HG03025 (cell line): ENCODE data around the gene CLEC4M.

Source experiments
- ATAC-seq: cut with Tn5 transposase; IDR thresholded peaks from one replicate; pipeline ENCODE4 v1.9.1; 2021; ENCODE audit warnings: mild to moderate bottlenecking, moderate library complexity; ENCODE audit not compliant: unreplicated experiment, low FRiP score

Gene CLEC4M, protein sequence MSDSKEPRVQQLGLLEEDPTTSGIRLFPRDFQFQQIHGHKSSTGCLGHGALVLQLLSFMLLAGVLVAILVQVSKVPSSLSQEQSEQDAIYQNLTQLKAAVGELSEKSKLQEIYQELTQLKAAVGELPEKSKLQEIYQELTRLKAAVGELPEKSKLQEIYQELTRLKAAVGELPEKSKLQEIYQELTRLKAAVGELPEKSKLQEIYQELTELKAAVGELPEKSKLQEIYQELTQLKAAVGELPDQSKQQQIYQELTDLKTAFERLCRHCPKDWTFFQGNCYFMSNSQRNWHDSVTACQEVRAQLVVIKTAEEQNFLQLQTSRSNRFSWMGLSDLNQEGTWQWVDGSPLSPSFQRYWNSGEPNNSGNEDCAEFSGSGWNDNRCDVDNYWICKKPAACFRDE

DNA sequence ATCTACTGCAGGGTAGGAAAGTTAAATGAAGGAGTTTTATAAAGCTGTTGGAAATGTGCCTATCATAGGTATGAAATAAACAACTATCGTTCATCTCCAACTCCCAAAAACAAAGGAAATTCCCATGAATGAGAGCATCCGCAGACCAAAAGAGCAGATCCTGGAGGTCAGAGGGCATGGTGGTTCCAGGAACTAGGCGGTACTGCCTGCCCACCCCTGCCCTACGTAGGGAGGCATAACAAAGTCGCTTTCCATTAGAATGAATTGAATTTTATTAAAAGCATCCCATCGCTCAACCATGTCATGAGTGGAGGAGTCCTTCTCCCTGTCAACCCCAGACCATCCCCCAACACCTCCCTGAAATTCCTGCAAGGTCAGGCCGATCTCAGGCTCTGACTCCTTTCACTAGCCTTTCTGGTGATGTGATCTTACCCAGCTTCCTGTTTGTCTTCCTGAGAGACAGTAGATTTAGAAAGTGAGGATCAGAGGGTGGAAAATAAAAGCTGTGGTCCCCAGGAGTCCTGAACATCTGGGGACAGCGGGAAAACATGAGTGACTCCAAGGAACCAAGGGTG is at the start of gene CLEC4M:
Gene CLEC4M, plus strand, starts transcription at position 525 of the 575 bp plus-strand sequence. Its CDS starts 24 bp downstream, at position 549.
- ATAC-seq = no peak

DNA sequence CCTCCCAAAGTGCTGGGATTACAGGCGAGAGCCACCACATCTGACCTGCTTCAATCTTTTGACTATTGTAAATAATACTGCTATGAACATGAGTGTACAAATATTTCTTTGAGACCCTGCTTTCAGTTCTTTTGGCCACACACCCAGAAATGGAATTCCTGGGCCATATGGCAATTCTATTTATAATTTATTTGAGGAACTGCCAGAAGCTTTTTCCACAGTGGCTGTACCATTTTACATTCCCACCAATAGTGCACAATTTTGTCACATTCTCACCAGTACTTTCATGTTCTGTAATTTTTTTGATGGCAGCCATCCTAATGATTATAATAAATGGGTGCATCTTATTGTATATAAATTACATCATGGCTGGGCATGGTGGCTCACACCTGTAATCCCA is 47.4 kb upstream of the CLEC4M start:
- ATAC-seq = no peak

DNA sequence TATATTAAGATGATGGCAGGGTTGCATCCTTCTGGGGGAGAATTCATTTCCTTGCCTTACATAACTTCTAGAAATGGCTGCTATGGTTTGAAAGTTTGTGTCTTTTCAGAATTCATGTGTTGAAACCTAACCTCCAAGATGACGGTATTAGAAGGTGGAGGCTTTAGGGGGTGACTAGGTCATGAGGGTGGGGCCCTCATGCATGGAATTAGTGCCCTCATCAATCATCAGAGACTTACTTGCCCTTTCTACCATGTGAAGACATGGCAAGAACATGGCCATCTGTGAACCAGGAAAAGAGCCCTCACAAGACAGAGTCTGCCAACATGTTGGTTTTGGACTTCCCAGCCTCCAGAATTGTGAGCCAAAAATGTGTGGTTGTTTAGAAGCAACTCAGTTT is 46.3 kb upstream of the CLEC4M start:
- no peak for ATAC-seq

DNA sequence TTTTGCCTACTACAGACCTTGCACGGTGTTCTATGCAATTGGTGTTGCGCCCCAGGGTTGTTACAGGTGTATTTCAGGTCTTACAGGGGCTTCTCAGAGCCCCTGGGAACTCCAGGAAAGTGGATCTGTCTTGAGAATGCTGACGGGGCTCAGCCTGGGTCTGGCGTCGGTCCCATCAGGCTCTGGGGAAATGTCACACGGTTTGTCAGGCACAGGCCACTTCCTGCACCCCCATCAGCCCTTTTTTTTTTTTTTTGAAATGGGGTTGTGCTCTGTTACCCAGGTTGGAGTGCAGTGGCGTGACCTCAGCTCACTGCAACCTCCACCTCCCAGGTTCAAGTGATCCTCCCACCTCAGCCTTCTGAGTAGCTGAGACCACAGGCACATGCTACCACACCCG is 44.4 kb upstream of the CLEC4M start:
- no peak for ATAC-seq

DNA sequence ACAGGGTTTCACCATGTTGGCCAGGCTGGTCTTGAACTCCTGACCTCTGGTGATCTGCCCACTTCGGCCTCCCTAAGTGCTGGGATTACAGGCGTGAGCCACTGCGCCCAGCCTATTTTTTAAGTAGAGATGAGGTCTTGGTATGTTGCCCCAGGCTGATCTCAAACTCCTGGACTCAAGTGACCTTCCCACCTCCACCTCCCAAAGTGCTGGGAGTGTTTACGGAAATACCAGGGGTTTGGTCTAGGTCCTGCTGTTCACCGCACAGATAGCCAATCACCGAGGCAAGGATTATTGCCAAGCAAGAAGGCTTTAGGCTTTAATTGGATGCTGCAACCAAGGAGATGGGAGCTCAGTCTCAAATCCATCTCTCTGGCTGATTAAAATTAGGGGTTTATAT is 42.7 kb upstream of the CLEC4M start:
- ATAC-seq = no peak

DNA sequence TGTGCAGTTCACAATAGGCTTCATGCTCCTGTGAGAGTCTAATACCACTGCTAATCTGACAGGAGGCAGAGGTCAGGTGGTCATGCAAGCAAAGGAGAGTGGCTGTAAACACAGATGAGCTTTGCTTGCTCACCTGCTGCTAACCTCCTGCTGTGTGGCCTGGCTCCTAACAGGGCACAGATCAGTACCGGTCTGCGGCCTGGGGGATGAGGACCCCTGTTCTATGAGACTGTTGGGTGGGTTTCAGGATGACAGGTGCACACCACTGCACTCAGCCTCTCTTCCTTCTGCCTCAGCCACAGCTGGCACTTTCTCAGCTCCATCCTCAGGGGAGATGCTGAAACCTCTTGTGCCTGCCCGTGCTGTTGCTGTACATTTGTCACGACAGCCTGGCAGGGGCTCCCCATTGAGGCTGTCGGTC is 40.8 kb upstream of the CLEC4M start:
- ATAC-seq = no peak

DNA sequence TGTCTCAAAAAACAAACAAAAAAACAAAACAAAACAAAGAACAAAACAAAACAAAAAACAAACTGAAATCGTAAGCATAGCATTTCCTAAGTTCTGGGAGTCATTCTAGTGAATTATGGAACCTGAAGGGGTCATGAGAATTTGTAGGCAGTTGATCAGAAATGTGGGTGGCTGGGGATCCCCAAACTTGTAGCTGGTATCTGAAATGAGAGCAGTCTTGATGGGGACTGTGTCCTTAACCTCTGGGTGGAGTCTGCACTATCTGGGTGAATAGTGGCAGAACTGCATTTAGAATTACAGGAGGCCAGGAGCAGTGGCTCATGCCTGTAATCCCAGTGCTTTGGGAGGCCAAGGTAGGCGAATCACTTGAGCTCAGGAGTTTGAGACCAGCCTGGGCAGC is 37.3 kb upstream of the CLEC4M start:
- ATAC-seq = no peak

DNA sequence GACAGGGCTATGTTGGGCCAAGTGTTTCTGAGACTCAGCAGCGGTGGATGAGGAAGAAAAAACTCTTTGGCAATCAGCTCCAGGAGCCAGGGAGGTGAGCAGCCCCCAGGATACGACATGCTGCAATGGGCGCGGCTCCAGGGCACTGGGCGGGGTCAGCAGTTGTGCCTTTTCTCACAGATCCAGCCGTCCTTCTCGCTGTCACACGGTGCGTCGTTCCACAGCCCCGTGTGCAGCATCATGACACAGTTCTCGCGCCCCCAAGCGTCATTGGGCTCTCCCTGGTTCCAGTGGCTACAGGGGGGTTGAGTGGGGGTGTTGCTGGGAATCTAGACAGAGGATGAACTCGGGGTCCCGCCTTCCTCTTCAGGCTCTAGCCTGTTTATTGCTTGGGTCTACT is 33.8 kb upstream of the CLEC4M start:
- ATAC-seq = no peak

DNA sequence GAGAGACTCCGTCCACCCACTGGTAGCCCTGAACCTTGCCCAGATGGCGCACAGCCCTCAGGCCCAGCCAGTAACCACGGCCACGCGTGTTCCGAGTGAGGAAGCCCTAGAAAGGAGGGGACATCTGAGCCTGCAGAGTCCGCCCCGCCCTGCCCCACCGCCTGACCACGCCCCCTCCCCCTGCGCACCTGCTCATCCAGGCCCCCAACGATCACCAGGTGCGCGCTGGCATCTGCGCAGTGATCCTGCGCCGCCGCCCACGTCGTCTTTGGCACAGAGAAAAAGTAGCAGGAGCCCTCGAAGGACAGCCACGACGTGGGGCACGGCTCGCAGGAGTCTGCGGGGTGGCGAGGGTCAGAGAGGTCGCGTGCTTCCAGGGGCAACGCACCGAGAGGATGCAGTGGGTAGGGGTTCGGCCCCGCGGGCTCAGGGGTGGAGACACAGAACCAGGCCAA is 33.2 kb upstream of the CLEC4M start:
- ATAC-seq = no peak

DNA sequence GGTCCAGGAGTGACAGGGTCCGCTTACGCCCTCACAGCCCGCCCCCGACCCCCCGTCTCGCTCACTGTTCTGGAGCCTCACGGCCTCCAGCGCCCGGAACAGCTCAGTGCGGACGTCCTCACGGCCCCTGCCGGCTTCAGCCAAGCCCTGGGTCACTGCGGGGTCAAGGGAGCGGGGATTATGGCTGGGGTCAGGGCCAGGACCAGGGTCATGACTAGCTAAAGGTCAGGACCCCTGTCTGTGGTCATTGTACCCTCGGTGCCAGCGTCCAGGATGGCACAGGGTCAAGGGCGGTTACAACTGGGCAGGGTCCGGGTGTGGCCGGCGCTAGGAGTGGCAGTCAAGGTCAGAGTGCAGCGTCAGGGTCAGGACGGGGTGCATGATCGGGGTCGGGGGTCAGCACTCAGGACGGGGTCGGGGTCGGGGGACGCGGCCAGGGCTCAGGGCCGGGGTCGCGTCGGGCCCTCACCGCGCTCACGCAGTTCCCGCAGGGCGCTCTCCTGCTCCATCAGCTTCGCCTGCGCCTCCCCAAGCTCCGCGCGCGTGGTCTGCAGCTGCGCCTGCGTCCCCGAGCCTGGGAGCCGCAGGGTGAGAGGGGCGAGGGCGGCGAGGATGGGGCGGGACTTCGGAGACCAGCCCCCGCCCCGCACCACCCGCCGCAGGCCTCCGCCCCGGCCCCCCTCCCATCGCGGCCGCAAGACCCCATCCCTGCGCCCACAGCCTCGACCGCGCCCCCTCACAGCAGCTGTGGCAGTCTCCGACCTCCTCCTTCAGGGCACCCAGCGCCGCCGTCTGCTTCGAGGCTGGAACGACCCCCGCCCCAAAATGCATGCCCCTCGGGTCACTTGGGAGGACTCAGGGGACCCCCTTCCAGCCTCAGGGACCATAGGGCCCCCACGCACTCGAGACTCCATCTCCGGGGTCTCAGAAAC is 32.5 kb upstream of the CLEC4M start:
- ATAC-seq = no peak

DNA sequence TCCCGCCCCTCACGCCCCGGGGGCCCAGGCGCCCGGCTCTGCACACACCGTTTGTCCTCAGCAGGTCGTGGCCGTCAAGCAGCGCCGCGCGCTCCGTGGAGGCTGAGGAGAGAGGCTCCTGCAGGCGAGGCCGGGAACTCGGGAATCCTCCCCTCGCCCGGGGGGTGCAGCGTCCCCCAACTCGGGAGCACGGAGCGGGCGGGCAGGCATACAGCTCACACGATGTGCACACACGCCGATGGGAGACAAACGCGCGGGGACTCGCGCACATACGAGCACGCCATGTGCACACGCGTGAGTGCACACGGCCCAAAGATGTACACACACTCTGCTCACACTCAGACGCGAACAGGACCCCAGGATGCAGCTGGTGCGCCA is 31.8 kb upstream of the CLEC4M start:
- ATAC-seq = no peak

DNA sequence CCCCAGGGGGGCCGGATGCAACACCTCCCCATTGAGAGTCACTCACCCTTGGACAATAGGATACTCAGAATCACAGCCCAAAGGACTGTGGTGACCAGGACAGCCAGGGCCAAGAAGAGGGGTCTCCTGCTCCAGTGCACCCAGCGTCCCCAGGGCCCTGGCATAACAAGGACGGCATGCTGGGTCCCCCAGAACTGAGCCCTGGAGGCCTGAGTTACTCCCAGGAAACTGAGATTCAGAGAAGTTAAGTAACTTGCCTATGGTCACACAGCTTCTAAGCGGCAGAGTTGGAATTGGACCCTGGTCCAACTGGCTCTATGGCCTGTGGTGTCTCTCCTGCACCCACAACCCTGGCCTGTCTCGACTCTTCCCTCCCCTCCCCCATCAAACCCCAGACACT is 31.4 kb upstream of the CLEC4M start:
- ATAC-seq = no peak

DNA sequence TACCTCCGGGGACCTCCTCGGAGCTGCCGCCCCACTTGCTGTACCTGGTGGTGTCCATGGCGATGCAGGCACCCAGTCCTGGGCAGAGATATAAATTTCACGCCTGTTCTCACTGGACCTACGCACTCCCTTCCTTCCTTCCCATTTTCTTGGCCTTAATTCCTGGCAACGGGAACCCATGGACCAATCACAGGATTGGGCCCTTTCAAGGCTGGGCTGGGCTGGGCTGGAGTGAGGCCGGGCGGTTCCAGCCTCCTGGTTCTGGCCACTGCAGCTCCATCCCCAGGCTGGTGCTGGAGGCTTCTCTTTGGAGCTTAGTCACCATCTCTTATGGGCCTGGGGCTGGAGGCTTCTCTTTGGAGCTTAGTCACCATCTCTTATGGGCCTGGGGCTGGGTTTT is 31.0 kb upstream of the CLEC4M start, which contains the start of gene CLEC4G:
Gene CLEC4G, minus strand, starts transcription at position 66 of the 400 bp plus-strand sequence. Its CDS starts 8 bp downstream, at position 58.
- ATAC-seq = no peak

DNA sequence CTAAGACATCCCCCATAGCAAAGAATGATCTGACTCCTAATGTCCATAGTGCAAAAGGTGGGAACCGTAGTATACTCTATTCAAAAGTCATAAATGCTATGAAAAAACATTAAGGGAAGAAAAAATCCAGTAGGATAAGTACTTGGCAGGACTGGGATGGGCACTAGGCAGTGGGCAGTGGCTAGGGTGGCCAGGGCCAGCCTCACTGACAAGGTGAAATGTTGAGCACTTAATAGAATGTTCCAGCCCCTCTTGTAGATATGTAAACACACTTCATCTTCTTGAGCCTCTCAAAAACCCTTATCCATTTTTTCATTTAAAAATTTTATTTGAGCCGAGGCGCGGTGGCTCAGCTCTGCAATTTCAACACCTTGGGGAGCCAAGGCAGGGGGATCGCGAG is 29.7 kb upstream of the CLEC4M start:
- ATAC-seq = no peak

DNA sequence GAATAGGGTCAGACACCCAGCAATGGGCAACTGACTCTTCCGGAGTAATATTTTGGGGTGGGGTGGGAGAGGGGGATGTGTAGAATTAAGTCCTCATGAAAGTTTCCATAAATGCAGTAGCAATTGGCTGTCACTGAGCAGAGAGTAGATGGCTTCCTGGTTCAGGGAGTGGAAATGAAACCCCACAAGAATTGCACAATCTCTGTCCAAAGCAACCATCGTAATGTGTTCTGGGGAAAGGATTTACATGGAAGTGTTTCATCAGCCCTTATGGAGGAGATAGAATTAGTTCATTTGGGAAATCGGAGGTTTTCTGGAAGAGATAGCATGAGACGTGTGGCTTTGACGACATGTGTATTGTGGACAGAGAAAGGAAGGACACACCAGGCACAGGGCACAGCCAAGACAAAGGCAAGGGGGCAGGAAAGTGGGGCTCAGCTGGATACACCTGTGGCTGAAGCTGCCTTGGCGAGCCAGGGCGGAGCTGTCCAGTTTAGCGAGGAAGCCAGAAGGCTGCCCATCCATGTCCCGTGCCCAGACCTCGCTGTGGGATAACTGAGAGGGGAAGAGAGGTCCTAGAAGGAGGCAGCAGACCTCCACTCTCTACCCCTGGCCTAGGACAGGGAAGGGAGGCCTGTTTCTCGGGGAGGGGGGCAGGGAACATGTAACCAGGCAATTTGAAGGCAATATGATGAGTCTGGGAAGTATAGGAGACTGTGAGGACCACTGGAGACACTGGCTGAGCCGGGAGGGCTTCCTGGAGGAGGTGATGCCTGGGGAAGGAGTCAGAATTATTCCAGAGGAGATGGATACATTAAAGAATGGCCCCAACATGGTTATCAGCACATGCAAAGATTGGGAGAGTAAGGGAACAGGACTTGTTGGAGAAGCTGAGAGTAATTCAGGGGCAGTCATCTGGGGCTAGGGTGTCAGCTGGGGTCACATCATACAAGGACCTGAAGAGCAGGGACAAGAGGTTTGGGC is 28.5 kb upstream of the CLEC4M start:
- no peak for ATAC-seq

DNA sequence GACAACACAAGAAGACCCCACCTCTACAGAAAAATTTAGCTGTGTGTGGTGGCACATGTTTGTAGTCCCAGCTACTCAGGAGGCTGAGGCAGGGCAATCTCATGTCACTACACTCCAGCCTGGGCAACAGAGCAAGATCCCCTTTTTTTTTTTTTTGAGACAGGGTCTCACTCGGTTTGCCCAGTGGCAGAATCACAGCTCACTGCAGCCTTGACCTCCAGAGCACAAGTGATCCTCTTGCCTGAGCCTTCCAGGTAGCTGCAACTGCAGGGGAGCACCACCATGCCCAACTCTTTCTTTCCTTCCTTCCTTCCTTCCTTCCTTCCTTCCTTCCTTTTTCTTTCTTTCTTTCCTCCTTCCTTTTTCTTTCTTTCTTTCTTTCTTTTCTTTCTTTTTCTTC is 26.9 kb upstream of the CLEC4M start:
- ATAC-seq = no peak

DNA sequence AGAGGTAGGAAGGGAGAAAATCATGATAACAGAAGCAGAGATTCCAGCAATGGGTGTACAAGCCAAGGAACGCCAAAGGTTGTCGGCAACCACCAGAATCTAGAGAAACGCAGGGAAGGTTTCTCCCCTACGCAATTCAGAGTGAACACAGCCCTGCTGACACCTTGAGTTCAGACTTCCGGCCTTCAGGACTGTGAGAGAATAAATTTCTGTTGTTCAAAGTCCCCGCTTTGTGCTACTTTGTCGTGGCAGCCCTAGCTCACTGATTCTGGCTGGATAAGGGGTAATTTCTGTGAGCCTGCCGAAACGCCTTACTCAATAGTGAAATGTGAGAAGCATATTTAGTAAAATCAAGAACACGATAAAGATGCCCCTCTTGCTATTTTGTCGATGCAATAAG is 25.8 kb upstream of the CLEC4M start:
- no peak for ATAC-seq

DNA sequence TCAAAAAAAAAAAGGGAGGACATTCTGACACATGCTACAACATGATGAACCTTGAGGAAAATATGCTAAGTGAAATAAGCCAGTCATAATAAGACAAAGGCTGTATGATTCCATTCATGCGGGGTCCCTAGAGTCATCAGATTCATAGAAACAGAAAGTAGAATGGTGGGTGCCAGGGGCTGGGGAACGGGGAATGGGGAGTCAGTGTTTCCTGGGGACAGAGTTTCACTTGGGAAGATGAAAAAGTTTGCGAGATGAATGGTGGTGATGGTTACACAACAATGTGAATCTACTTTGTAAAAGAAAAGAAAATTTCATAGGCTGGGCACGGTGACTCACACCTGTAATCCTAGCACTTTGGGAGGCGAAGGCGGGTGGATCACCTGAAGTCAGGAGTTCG is 25.0 kb upstream of the CLEC4M start:
- no peak for ATAC-seq

DNA sequence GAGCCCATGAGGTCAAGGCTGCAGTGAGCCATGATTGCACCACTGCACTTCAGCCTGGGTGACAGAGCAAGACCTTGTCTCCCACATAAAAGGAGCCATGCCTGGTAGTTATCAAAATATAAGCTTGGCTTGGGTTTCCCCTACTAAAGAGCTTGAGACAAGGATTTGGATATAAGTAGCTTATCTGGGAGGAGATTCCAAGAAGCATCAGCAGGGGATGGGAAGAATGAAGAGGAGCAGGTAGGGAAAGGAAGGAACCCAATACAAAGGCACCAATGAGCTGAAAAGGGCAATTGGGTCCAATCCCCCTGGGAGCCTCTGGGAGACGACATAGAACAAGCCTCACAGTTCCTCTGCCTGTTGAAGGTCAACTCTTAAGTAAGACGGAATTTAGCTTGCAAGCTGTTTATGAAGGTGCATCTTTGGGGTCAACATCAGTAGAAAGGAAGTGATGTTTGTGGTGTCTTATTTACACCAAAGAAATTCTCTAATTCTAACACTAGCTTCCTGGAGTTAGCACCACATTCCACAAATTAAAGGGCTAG is 23.8 kb upstream of the CLEC4M start:
- no peak for ATAC-seq
